A673 (cell line): ENCODE results near the gene RIIAD1. TPM values are rescaled to one million over a fixed set of nuclear protein-coding genes. Genes with fewer than 3 reads are reported as not detected.

Experiments used
- BruUV-seq: library from RNA; stranded (reverse); fragments of 400-500 nt; replicated peaks from 2 replicates; lab custom pipeline; 2021; lab: Mats Ljungman, UMichigan
- CTCF ChIA-PET: fragments of 300-600 bp; sonication (Branson Sonifier 250); formaldehyde crosslinking; loops from one replicate; lab custom pipeline; 2022; ENCODE audit warnings: antibody characterized with exemption; lab: Charles Lee
- POLR2A ChIA-PET: fragments of 300-600 bp; sonication (Branson Sonifier 250); formaldehyde crosslinking; loops from one replicate; lab custom pipeline; 2022; ENCODE audit warnings: antibody characterized with exemption; ENCODE audit not compliant: low non-redundant PET; lab: Charles Lee
- DNase-seq: peaks from one replicate; pipeline ENCODE4 v3.0.0-alpha.2; 2015; ENCODE audit warnings: low spot score
- H3K27ac ChIP-seq: fragments of 200-600 bp; sonication (generic); 2 replicates; pipeline ENCODE4 v1.5.1; 2016; ENCODE audit warnings: mixed run types, low read depth, mild to moderate bottlenecking, mixed read lengths, antibody characterized with exemption, low read length; ENCODE audit not compliant: poor library complexity, severe bottlenecking
- H3K27me3 ChIP-seq: fragments of 200-600 bp; sonication (generic); replicated peaks from 2 replicates; pipeline ENCODE4 v1.6.1; 2017; ENCODE audit warnings: mixed run types, low read depth, mild to moderate bottlenecking, mixed read lengths, antibody characterized with exemption, low read length; ENCODE audit not compliant: insufficient read depth, poor library complexity
- H3K36me3 ChIP-seq: fragments of 200-600 bp; sonication (generic); 2 replicates; pipeline ENCODE4 v1.6.1; 2016; ENCODE audit warnings: mixed run types, mild to moderate bottlenecking, mixed read lengths, antibody characterized with exemption, low read length; ENCODE audit not compliant: insufficient read depth, poor library complexity, severe bottlenecking
- H3K4me1 ChIP-seq: fragments of 200-600 bp; sonication (generic); 2 replicates; pipeline ENCODE4 v1.6.1; 2017; ENCODE audit warnings: mixed run types, mild to moderate bottlenecking, mixed read lengths, antibody characterized with exemption, low read length; ENCODE audit not compliant: insufficient read depth, poor library complexity, severe bottlenecking
- H3K4me3 ChIP-seq: fragments of 200-600 bp; sonication (generic); 2 replicates; pipeline ENCODE4 v1.5.1; 2016; ENCODE audit warnings: low read depth, mixed run types, mild to moderate bottlenecking, mixed read lengths, low read length; ENCODE audit not compliant: poor library complexity, severe bottlenecking
- H3K9me3 ChIP-seq: fragments of 200-600 bp; sonication (generic); 2 replicates; pipeline ENCODE4 v1.6.1; 2016; ENCODE audit warnings: mixed run types, low read depth, mild to moderate bottlenecking, mixed read lengths, antibody characterized with exemption, low read length; ENCODE audit not compliant: poor library complexity, severe bottlenecking
- EZH2 ChIP-seq: fragments of 200-600 bp; sonication (generic); IDR thresholded peaks from 2 replicates; pipeline ENCODE4 v1.6.1; 2017; ENCODE audit warnings: borderline replicate concordance, low read depth, mild to moderate bottlenecking, mixed read lengths, antibody characterized with exemption, low read length; ENCODE audit not compliant: poor library complexity, severe bottlenecking
- intact Hi-C: fragments of 100-400 bp; cut with micrococcal nuclease; formaldehyde crosslinking; loops from one replicate; pipeline ENCODE4 v1.10.0; 2022; ENCODE audit not compliant: unreplicated experiment
- total RNA-seq: library from RNA; stranded (reverse); gene quantifications from 2 replicates; pipeline ENCODE4 v1.2.3, GENCODE V29; 2021
- TF ChIP-seq, protein P1 (sequence below): fragments of 300-800, 200-600 bp; sonication (generic); conservative IDR thresholded peaks from 2 replicates; pipeline ENCODE4 v1.5.1; 2017; ENCODE audit warnings: low read depth, mild to moderate bottlenecking, antibody characterized with exemption, low read length, moderate library complexity, mixed read lengths

RIIAD1 gene
- total RNA-seq, 1 experiment from 2014 or later = not detected

DNA sequence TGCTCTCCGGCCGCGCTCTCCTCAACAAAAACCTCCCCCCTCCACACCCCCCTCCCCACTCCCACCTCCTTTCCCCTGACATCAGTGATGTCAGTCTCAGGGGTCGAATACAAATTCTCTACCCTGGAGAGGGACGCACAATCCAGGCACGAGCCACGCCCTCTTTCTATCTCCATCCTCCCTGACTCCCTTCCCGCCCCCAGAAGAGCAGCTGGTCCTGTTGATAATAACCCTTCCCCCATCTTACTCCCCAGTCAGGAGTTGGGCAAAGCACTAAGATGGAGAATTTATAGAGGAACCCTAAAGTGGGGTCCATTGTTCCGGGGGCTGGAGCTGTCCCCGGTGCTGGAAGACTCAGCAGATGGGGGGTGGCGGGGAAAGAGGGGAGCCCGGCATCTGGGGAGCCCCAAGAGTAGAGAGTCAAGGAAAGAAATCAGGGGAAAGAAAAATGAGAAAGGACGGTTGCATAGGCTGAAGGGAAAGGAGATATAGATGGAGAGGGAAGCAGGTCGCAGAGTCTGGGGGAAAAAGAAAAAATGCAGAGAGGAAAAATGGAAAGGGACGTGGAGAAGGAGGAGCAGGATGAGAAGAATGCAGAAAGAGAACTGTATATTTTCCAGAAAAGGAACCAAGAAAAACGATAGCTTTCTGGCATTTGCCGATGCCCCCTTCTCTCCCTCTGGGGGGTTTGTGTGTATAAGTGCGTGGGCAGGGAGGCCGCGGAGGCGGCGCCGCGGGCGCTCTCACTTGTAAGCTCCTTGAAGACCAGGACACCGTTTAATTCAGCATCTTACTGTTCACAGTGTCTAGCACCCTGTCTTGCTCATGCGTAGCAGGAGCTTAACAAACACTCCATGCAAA, 4.3 kb upstream of the RIIAD1 start, which contains the start of gene CELF3:
Gene CELF3, minus strand, starts transcription at position 33 of the 861 bp plus-strand sequence. CDS start 783 bp downstream, outside the sequence.
- CTCF ChIA-PET = no interaction called here
- intact Hi-C loops = no loop called here
- Histone ChIP-seq H3K36me3 (no peaks in the 10 kb centered on the region), H3K9me3 (no peaks in the 10 kb centered on the region), H3K4me3 (peak within 1 kb of the TSS; percentile 15), H3K4me1 (peaks cover 14% of the 10 kb centered on the region), H3K27me3 (peaks cover 68% of the 10 kb centered on the region), H3K27ac (no peak within 1 kb of the TSS)
- peak; percentile 64 for DNase-seq
- BruUV-seq = no TSS peak
- POLR2A ChIA-PET = no interaction called here
- TF ChIP-seq, protein P1, sequence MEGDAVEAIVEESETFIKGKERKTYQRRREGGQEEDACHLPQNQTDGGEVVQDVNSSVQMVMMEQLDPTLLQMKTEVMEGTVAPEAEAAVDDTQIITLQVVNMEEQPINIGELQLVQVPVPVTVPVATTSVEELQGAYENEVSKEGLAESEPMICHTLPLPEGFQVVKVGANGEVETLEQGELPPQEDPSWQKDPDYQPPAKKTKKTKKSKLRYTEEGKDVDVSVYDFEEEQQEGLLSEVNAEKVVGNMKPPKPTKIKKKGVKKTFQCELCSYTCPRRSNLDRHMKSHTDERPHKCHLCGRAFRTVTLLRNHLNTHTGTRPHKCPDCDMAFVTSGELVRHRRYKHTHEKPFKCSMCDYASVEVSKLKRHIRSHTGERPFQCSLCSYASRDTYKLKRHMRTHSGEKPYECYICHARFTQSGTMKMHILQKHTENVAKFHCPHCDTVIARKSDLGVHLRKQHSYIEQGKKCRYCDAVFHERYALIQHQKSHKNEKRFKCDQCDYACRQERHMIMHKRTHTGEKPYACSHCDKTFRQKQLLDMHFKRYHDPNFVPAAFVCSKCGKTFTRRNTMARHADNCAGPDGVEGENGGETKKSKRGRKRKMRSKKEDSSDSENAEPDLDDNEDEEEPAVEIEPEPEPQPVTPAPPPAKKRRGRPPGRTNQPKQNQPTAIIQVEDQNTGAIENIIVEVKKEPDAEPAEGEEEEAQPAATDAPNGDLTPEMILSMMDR = no peak
- TF ChIP-seq EZH2 = no peak

DNA sequence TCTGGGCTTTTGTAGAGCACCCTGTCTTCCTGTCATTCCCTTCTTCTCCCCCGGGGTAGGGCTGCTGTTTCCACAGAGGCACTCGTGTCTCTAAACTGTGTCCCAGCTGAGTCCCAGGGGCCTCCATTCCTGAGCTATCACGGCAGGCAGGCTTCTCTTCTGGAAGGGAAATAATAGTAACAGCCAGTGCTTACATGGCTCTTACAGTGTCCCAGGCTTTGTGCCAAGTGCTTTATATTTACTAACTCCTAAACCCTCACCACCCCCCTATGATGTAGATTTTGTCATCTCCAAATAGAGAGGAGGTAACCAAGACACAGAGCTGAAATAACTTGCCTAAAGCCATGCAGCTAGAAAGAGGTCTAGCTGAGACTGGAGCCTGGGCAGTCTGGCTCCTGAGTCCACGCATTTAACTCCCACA, 3.3 kb upstream of the RIIAD1 start:
- Histone ChIP-seq H3K9me3 (no peaks in the 10 kb centered on the region), H3K4me3 (no peak overlapping the region), H3K4me1 (peaks cover 15% of the 10 kb centered on the region), H3K27ac (no peak overlapping the region), H3K27me3 (peaks cover 78% of the 10 kb centered on the region), H3K36me3 (no peaks in the 10 kb centered on the region)
- CTCF ChIA-PET = no interaction called here
- intact Hi-C loops = no loop called here
- no peak for TF ChIP-seq EZH2
- TF ChIP-seq, protein P1 = no peak
- DNase-seq = no peak
- BruUV-seq = no TSS peak
- POLR2A ChIA-PET = no interaction called here

DNA sequence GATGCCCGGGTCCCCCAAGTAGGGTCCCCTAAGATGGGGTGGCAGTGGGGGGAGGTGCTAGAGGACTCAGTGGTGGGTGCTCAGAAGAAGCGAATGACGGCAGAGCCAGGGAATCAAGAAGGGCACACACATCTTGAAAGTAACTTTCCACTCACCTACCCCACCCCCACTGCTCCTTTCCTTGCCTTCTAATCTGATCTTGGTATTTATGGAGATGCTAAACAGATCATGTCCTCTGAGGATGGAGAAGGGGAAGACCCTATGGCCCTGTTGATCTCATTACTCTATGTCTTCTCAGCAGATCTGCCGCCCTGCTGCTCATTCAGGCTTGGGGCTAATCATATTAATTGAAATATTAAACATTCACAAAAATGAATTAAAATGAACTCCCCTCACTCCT, 2.7 kb upstream of the RIIAD1 start:
- DNase-seq = no peak
- CTCF ChIA-PET = no interaction called here
- Histone ChIP-seq H3K36me3 (no peaks in the 10 kb centered on the region), H3K9me3 (no peaks in the 10 kb centered on the region), H3K27me3 (peaks cover 81% of the 10 kb centered on the region), H3K4me1 (peaks cover 15% of the 10 kb centered on the region), H3K27ac (no peak overlapping the region), H3K4me3 (no peak overlapping the region)
- BruUV-seq = no TSS peak
- POLR2A ChIA-PET = no interaction called here
- TF ChIP-seq EZH2 = no peak
- TF ChIP-seq, protein P1 = no peak
- intact Hi-C loops = no loop called here
